Stimulated activated CD8-positive, alpha-beta memory T cell treated with anti-CD3 and anti-CD28 coated beads, Interleukin-15, amount 100 ng/mL, for 24 hours (primary cell): ENCODE measurements around the gene SMIM45.

Experiments
- DNase-seq: peaks from one replicate; pipeline ENCODE4 v3.0.0-alpha.2; 2020; ENCODE audit warnings: low read depth

Gene SMIM45

GRCh38 chr22:41915786-41916493 lies 36.0 kb upstream of the SMIM45 start:
- DNase-seq: no peak

- no peak for DNase-seq
Measured at GRCh38 chr22:41916745-41917358, 35.1 kb upstream of the SMIM45 start.

DNA sequence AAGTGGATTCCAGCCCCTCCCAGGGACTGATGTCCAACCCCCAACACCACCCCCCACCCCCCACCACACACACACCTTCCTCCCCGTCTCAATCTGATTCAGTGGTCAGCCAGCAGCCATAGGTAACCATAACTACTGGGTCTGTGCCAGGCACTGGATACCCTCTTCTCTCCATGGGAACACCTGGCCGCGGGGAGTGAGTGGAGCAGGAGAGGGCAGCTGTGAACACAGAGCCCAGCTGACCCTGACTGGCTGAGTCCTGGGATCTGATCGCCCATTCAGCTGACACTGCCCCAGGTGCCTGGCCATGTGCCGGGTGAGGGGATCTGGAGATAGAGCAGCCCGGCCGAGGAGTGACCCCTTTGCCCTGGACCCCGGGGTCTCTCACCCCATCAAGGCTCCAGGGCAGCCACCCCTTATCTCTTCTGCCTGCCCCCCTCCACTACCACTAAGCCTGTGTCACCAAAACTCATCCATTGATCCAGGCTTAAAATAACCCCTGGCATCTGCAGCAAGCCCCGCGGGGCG lies 34.5 kb upstream of the SMIM45 start:
- no peak for DNase-seq

DNA sequence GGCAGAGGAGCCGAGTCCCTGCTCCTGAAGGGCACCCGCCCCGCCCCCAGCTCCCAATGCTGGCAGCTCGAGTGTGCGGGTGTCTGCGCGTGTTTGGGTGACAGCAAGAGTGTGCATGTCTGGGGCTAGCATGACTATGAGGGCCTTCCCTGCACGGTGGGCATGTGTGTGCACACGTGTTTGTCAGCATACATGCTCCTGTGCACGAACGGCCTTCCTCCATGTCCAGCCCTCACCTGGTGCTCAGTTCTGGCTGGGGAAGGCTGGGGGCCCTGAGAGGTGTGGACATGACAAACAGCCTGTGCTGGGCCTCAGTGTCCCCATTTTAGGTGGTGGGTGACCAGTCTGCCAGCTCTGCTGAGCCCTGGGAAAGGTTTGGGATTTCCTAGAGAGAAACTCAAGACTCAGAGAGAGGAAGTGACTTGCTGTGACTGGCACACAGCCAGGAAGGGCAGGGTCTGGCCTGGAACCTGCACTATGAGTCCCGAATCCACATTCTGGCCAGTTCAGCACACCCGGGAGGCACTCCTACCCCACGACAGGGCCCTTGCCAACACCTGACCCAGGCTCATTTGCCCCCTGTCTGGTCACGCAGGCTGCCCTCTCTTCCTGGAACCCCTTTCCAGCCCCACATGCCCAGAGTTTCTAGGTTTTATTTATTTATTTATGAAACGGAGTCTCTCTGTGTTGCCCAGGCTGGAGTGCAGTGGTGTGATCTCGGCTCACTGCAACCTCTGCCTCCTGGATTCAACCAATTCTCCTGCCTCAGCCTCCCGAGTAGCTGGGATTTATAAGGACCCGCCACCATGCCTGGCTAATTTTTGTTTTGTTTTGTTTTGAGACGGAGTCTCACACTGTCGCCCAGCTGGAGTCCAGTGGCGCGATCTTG lies 33.8 kb upstream of the SMIM45 start:
- no peak for DNase-seq

DNA sequence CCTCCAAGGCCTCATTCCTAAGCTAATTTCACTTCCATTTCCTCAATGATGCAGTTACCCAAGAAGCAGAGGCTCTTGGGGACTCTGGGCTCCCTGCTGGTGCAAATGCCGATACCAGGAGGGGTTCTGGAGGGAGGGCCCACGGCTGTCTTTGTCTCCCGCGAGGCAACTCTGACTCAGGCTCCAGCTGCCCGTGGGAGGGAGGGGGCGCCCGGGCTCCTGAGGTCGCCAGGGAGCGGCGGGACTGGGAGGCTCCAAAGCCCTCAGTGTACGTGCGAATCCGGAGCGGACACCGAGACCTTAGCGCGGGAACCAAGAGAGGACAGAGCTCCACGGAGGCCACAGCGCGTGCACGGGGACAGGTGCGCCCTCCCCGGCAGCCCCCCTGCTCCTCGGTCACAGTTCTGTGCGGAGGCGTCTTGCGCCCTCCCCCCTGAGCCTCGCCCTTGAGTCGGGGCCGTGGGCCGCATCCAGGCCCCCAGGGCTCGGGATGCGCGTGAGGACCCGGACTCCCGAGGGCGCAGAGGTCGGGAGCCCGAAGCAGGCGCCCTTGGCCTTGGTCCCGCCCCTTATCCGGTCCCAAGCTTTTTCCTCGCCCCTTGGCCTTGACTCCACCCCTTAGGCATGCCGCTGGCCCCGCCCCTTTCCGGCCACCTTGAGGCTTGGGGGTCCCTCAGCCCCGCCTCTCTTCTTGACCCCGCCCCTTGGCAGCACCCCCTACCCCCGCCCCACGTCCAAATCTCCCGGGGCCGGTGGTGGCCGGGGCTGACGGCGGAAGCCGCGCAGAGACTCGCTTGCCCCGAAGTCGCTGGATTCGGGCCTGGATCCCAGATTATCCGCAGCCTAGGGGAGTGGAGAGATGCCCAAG lies 32.4 kb upstream of the SMIM45 start:
- DNase-seq: no peak

DNA sequence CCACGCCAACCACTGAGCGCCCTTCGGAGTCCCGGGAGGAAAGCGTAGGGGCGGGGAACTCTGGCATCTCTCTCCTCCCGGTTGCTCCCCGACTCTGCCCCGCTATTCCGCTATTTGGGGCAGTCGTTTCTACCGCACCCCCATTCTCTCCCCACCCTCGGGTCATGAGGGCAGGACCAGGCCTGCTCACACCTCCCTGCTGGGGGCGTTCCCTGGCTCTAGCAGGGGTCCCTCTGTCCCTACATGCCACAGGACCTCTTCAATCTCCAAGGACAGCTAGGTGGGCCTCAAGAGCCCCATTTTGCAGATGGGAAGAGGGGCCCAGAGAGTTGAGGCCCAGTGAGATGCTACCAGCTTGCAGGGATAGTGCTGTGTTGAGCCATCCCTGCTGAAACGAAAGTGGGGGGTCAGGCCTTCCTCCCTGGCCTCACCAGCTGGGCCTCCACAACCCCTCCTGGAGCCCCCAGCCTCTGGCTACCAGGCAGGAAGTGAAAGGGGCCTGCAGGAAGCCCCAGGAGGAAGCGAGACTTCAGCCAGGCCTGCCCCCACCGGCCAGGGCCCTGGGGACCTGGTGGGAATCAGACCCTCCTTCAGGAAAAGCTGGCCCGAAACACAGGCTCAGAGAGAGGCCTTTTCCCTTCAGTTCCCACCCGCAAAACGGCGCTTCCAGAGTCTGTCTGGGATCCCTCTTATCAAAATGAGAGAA lies 31.5 kb upstream of the SMIM45 start:
- no peak for DNase-seq

DNA sequence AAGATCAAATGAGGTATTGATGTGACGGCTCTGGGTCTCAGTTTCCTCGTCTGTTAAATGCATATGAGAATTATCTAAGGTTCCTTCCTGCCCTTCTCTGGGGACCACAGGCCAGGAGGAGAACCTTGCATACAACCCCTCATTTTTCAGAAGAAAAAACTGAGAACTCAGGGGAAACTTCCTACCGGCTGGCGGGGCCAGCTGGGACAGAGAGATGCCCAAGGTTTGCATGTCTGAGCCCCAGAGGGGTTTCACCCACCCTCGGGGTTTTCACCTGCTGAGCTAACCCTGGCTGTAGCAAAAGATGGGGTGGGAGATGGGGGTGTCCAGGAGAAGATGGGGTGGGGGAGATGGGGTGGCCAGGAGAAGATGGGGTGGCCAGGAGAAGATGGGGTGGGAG lies 29.6 kb upstream of the SMIM45 start:
- no peak for DNase-seq

- no peak for DNase-seq
Measured at GRCh38 chr22:41922940-41923594, 28.9 kb upstream of the SMIM45 start.

- DNase-seq: no peak
Measured at GRCh38 chr22:41923595-41924276, 28.2 kb upstream of the SMIM45 start.

- peak; percentile 53 for DNase-seq
Measured at GRCh38 chr22:41925783-41926460, 26.0 kb upstream of the SMIM45 start.

DNA sequence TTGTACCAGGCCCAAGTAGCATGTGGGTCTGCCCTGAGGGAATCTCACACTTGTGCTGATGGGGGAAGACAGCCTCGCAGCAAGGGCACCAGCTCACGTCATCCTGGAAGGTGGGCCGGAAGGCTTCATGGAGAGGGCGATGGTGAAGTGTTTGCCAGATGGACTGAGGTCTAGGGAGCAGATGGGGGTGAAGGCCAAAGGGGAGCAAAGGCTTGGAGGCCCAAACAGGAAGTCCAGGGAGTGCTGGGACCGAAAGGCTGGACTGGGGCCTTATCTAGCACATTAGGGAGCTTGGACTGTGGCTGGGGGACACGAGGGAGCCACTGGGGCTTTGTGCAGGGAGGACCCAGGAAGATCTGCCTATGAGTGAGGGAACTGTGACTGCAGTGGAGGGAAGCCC lies 24.1 kb upstream of the SMIM45 start:
- no peak for DNase-seq

- DNase-seq: no peak
Measured at GRCh38 chr22:41928593-41929417, 23.1 kb upstream of the SMIM45 start.

GRCh38 chr22:41929418-41929810 lies 22.5 kb upstream of the SMIM45 start:
- no peak for DNase-seq

- no peak for DNase-seq
Measured at GRCh38 chr22:41931701-41932269, 20.2 kb upstream of the SMIM45 start.

DNA sequence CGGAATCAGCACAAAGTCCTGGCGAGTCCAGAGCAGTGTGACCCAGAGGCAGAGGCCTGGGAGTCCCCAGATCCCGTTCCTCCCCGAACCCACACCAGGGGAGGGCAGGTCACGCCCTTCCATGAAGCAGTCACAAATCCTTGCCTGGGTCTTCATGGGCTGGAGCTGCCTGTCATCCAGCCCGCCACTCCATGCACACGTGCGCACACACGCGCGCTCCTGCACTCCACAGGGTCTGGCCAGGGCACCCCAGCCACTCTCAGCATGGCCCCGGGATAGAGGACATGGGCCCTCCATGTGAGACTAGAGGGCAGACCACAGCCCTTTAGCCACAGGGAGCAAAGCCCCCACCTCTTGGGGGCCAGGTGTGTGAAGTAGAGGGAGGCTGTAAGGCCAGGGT lies 19.6 kb upstream of the SMIM45 start:
- DNase-seq: no peak

DNA sequence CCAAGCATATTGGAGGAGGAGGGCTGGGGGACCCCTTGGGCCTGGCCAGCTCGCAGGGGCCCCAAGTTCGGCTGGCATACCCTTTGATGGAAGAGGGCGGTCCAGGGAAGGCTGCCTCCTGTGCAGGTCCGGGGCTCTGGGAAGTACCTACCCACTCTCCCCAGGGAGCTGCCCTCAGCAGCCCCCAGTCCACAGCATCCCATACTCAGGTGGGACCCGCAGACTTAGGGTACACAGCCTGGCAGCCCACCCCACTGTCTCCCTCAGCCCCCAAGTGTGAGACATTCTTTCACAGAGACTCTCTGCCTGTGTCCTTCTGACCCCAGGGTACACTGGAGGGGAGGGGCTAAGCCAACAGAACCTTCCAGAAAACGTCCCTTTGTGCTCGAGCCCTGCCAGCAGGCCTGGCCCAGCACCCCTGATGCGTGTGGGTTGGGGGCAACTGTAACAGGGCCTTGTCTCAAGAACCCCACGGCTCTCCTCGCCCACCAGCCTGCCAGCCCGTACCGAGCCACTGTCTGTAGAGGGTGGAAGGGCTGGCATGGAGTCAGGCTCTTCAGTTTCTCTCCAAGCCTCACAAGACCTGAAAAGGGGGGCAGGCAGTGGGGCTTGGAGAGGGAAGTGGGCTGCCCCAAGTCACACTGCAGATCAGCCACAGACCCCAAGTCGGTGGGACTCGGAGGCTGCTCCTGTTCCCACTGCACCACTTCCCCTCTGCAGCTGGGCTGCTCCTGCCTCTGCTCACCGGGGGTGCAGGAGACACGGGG lies 18.4 kb upstream of the SMIM45 start:
- DNase-seq: no peak

DNA sequence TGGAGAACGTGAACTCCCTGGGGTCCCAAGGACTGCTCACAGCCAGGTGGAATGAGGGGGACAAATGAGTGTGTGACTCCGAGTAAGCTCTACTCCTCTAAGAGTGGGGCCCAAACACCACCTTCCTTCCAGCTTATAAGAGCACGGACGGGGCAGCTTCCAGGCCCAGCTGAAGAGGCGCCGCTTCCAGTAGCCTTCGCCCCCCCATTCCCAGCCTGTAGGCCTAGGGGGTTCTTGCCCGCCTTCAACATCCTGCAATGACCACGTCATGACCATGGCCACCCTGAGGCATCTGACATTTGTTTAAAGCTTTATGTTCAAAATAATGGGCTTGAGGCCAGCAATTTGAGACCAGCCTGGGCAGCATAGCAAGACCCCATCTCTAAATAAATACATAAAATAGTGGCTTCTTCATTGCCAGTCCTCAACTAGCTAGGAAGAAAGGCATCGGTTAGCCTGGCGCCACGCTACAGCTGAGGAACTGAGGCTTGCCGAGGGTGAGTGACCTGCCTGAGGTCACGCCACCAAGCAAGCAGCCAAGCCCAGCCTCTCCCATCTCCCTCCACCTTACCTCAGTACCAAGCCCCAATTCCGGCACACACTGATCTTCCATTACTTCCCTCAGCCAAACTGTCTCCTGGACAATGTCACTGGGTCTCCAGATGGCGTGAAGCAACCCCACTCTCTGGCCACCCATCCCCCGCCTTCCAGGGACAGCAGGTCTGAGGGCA lies 17.5 kb upstream of the SMIM45 start:
- no peak for DNase-seq
